Glutamatergic neuron (in vitro differentiated cells): Measurements from ENCODE around the gene ARMCX2. TPM values are rescaled to one million over a fixed set of nuclear protein-coding genes. Genes with fewer than 3 reads are reported as not detected.

Experiments
- total RNA-seq: library from RNA; stranded (reverse); fragmentation: NEBNext Ultra II Directional; extraction: Animal tissue kit (Norgen Biotek cat#: 25700); gene quantifications from one replicate; pipeline ENCODE4 v1.2.1, GENCODE V29; 2021; ENCODE audit not compliant: unreplicated experiment

Gene ARMCX2
- total RNA-seq, 1 donor from 2014 or later, result 50.1 TPM

Other genes with a start within 250 kb of the ARMCX2 start
- 22.1 TPM for gene ARMCX4, start 174.4 kb downstream of the ARMCX2 start, total RNA-seq
- gene ARMCX1, start 109.3 kb downstream of the ARMCX2 start, total RNA-seq, result 50.5 TPM
- 47.5 TPM for gene ARMCX6, start 41.9 kb downstream of the ARMCX2 start, total RNA-seq
- gene ARMCX3, start 36.7 kb downstream of the ARMCX2 start, total RNA-seq, result 160 TPM